Measurements from ENCODE around the gene CACNA1G. TPM values are rescaled to one million over a fixed set of nuclear protein-coding genes. Genes with fewer than 3 reads are reported as not detected.

CACNA1G gene
- total and polyA plus RNA-seq, 9 of the 15 experiments (the other 6 are each of a cell fraction or from before 2014, with no cell fraction given) = 0.01 TPM; not detected in 8

DNA sequence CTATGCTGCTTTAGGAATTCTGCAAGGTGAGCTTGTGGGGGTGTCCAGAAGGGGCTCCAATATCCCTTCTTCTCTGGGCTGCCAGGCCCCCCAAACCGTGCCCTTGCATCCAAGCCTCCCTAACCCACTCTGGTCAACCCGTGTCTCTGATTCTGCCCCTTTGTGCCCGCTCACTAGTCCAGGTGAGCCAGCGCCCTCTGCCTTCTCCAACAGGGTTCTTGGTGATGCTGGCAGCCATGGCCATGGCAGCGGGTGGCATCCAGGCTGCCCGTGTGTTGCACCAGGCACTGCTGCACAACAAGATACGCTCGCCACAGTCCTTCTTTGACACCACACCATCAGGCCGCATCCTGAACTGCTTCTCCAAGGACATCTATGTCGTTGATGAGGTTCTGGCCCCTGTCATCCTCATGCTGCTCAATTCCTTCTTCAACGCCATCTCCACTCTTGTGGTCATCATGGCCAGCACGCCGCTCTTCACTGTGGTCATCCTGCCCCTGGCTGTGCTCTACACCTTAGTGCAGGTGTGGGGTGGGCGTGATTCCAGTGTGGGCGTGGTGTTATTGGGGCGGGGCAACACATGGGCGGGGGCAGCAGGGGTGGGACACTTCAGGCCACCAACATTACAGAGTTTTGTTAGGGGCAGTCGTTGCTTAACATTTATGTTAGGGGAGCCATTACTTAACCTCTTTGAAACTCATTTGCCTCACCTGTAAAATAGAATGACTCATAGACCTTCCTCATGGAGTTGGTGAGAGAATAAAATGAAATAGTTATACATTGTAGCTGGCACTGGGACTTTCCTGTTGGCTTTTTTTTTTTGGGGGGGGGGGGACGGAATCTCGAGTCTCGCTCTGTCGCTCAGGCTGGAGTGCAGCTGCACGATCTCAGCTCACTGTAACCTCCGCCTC lies 115.8 kb downstream of the CACNA1G start (continued):
- TF ChIP-seq, protein P1, sequence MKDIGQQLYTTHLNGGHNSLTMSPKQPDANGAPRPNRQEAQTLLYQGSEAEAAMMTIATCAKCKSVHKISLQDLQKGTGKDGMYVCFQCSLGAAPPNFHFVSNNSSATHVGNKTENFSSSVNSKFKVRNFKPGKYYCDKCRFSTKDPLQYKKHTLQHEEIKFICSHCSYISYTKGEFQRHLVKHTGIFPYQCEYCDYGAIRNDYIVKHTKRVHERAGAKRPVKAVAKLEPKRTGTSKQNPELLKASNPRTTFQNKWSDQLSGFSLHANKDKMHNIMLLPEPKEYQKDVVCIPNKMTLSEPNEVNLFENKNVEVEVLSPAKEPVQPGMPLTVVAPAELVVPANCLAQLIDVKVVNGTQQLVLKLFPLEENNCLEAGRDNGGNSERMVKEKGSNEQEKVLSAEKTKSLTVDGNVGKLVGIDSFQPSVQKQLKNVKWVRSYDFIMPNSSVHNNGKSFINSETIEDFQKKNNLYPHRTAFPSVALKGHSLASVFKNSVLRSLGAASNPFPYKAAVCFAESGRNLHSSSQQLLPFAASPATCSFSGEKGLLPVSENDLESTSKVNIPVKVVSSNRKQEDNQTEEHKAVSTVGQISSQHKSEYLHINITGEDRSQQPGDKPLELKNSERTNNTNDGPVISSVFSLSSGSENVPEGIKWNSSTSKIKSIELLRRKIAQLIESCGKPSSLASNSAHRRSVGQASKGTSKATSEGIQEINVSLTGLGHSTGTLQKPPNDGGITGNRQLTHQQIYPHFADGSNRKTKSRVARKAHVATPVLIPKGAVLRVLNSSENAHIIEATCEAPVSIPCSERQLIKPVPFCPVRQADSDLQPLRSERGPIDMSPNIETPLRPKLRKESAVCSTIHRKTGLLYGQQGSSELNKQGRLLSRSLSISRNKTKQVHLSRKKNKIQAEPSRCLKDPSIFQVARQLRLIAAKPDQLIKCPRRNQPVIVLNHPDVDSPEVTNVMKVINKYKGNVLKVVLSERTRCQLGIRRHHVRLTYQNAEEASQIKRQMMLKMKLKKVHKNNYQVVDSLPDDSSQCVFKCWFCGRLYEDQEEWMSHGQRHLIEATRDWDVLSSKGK (CRISPR knock-in tag; IDR thresholded peaks at IDR 0.05) = no peak
- no peak for TF ChIP-seq ZNF175 (CRISPR knock-in tag; IDR thresholded peaks at IDR 0.05; ENCODE audit: low read depth)

Other genes with a start within 250 kb of the CACNA1G start
Only the 7 nearest of the 14 such genes appear.
- gene ACSF2, start 134.5 kb upstream of the CACNA1G start, total RNA-seq (2014; rRNA removed) = 3.1 and 5.0 TPM in 2 replicates
- gene ACSF2, start 134.5 kb upstream of the CACNA1G start, total RNA-seq (2014; rRNA removed; fragmentation: Illumina TruSeq; extraction: Trizol) = 2.3 and 2.9 TPM in 2 replicates
- gene ACSF2, start 134.5 kb upstream of the CACNA1G start, total RNA-seq (2015; rRNA removed; fragmentation: Illumina TruSeq; extraction: Trizol) = 4.1 and 4.4 TPM in 2 replicates
- gene ACSF2, start 134.5 kb upstream of the CACNA1G start, total RNA-seq (2021) = 6.1 and 6.2 TPM in 2 replicates
- gene ACSF2, start 134.5 kb upstream of the CACNA1G start, polyA plus RNA-seq (2011; rRNA removed) = 3.5 and 11.4 TPM in 2 replicates
- gene ACSF2, start 134.5 kb upstream of the CACNA1G start, polyA plus RNA-seq (2014; fragmentation: Illumina TruSeq; extraction: Trizol) = 3.0 and 5.4 TPM in 2 replicates
- 1 to 10 TPM in 1 of 2 experiments, under 1 TPM in 1; 0.89 to 1.5 TPM for gene ACSF2, start 134.5 kb upstream of the CACNA1G start, polyA plus RNA-seq (2014; fragmentation: Nextera tagmentation; extraction: Ambion mirVana)
- gene ACSF2, start 134.5 kb upstream of the CACNA1G start, polyA plus RNA-seq (2014; rRNA removed) = 4.9 and 7.2 TPM in 2 replicates
- gene CHAD, start 91.8 kb upstream of the CACNA1G start, total RNA-seq (2014; rRNA removed) = not detected in 2 replicates
- not detected in 2 replicates for gene CHAD, start 91.8 kb upstream of the CACNA1G start, total RNA-seq (2014; rRNA removed; fragmentation: Illumina TruSeq; extraction: Trizol)
- gene CHAD, start 91.8 kb upstream of the CACNA1G start, total RNA-seq (2015; rRNA removed; fragmentation: Illumina TruSeq; extraction: Trizol) = not detected in 2 replicates
- not detected in 2 replicates for gene CHAD, start 91.8 kb upstream of the CACNA1G start, total RNA-seq (2021)
- gene CHAD, start 91.8 kb upstream of the CACNA1G start, polyA plus RNA-seq (2011; rRNA removed) = not detected in 2 replicates
- not detected in 2 replicates for gene CHAD, start 91.8 kb upstream of the CACNA1G start, polyA plus RNA-seq (2014; fragmentation: Illumina TruSeq; extraction: Trizol)
- not detected for gene CHAD, start 91.8 kb upstream of the CACNA1G start, polyA plus RNA-seq (2014; fragmentation: Nextera tagmentation; extraction: Ambion mirVana)
- gene CHAD, start 91.8 kb upstream of the CACNA1G start, polyA plus RNA-seq (2014; rRNA removed) = not detected in 2 replicates
- 27.3 and 39.7 TPM in 2 replicates for gene RSAD1, start 81.9 kb upstream of the CACNA1G start, total RNA-seq (2014; rRNA removed)
- gene RSAD1, start 81.9 kb upstream of the CACNA1G start, total RNA-seq (2014; rRNA removed; fragmentation: Illumina TruSeq; extraction: Trizol) = 24.5 and 26.8 TPM in 2 replicates
- gene RSAD1, start 81.9 kb upstream of the CACNA1G start, total RNA-seq (2015; rRNA removed; fragmentation: Illumina TruSeq; extraction: Trizol) = 25.9 and 26.2 TPM in 2 replicates
- gene RSAD1, start 81.9 kb upstream of the CACNA1G start, total RNA-seq (2021) = 41.9 and 44.0 TPM in 2 replicates
- 37.3 and 40.0 TPM in 2 replicates for gene RSAD1, start 81.9 kb upstream of the CACNA1G start, polyA plus RNA-seq (2011; rRNA removed)
- gene RSAD1, start 81.9 kb upstream of the CACNA1G start, polyA plus RNA-seq (2014; fragmentation: Illumina TruSeq; extraction: Trizol) = 23.1 and 24.9 TPM in 2 replicates
- gene RSAD1, start 81.9 kb upstream of the CACNA1G start, polyA plus RNA-seq (2014; fragmentation: Nextera tagmentation; extraction: Ambion mirVana) = 1 to 10 TPM; 4.5 to 5.2 TPM
- gene RSAD1, start 81.9 kb upstream of the CACNA1G start, polyA plus RNA-seq (2014; rRNA removed) = 42.5 and 44.8 TPM in 2 replicates
- not detected in 2 replicates for gene MYCBPAP, start 52.3 kb upstream of the CACNA1G start, total RNA-seq (2014; rRNA removed)
- gene MYCBPAP, start 52.3 kb upstream of the CACNA1G start, total RNA-seq (2014; rRNA removed; fragmentation: Illumina TruSeq; extraction: Trizol) = not detected in 2 replicates
- gene MYCBPAP, start 52.3 kb upstream of the CACNA1G start, total RNA-seq (2015; rRNA removed; fragmentation: Illumina TruSeq; extraction: Trizol) = not detected in 2 replicates
- gene MYCBPAP, start 52.3 kb upstream of the CACNA1G start, total RNA-seq (2021) = not detected in 2 replicates
- gene MYCBPAP, start 52.3 kb upstream of the CACNA1G start, polyA plus RNA-seq (2011; rRNA removed) = not detected in 2 replicates
- gene MYCBPAP, start 52.3 kb upstream of the CACNA1G start, polyA plus RNA-seq (2014; fragmentation: Illumina TruSeq; extraction: Trizol) = not detected in 2 replicates
- not detected for gene MYCBPAP, start 52.3 kb upstream of the CACNA1G start, polyA plus RNA-seq (2014; fragmentation: Nextera tagmentation; extraction: Ambion mirVana)
- not detected in 2 replicates for gene MYCBPAP, start 52.3 kb upstream of the CACNA1G start, polyA plus RNA-seq (2014; rRNA removed)
- gene EPN3, start 28.0 kb upstream of the CACNA1G start, total RNA-seq (2014; rRNA removed) = not detected in 2 replicates
- gene EPN3, start 28.0 kb upstream of the CACNA1G start, total RNA-seq (2014; rRNA removed; fragmentation: Illumina TruSeq; extraction: Trizol) = not detected in 2 replicates
- not detected in 2 replicates for gene EPN3, start 28.0 kb upstream of the CACNA1G start, total RNA-seq (2015; rRNA removed; fragmentation: Illumina TruSeq; extraction: Trizol)
- gene EPN3, start 28.0 kb upstream of the CACNA1G start, total RNA-seq (2021) = 0.16 TPM in 2 replicates
- gene EPN3, start 28.0 kb upstream of the CACNA1G start, polyA plus RNA-seq (2011; rRNA removed) = not detected in 2 replicates
- not detected in 2 replicates for gene EPN3, start 28.0 kb upstream of the CACNA1G start, polyA plus RNA-seq (2014; fragmentation: Illumina TruSeq; extraction: Trizol)
- gene EPN3, start 28.0 kb upstream of the CACNA1G start, polyA plus RNA-seq (2014; fragmentation: Nextera tagmentation; extraction: Ambion mirVana) = not detected
- not detected in 2 replicates for gene EPN3, start 28.0 kb upstream of the CACNA1G start, polyA plus RNA-seq (2014; rRNA removed)
- gene SPATA20, start 13.5 kb upstream of the CACNA1G start, total RNA-seq (2014; rRNA removed) = 1.0 and 2.6 TPM in 2 replicates
- 0.67 and 0.80 TPM in 2 replicates for gene SPATA20, start 13.5 kb upstream of the CACNA1G start, total RNA-seq (2014; rRNA removed; fragmentation: Illumina TruSeq; extraction: Trizol)
- 1.8 and 2.1 TPM in 2 replicates for gene SPATA20, start 13.5 kb upstream of the CACNA1G start, total RNA-seq (2015; rRNA removed; fragmentation: Illumina TruSeq; extraction: Trizol)
- 2.5 and 3.2 TPM in 2 replicates for gene SPATA20, start 13.5 kb upstream of the CACNA1G start, total RNA-seq (2021)
- 1.5 and 5.8 TPM in 2 replicates for gene SPATA20, start 13.5 kb upstream of the CACNA1G start, polyA plus RNA-seq (2011; rRNA removed)
- 1.3 and 2.1 TPM in 2 replicates for gene SPATA20, start 13.5 kb upstream of the CACNA1G start, polyA plus RNA-seq (2014; fragmentation: Illumina TruSeq; extraction: Trizol)
- gene SPATA20, start 13.5 kb upstream of the CACNA1G start, polyA plus RNA-seq (2014; fragmentation: Nextera tagmentation; extraction: Ambion mirVana) = under 1 TPM; 0.08 to 0.13 TPM
- gene SPATA20, start 13.5 kb upstream of the CACNA1G start, polyA plus RNA-seq (2014; rRNA removed) = 3.7 and 4.0 TPM in 2 replicates
- not detected in 2 replicates for gene ABCC3, start 74.2 kb downstream of the CACNA1G start, total RNA-seq (2014; rRNA removed)
- not detected in 2 replicates for gene ABCC3, start 74.2 kb downstream of the CACNA1G start, total RNA-seq (2014; rRNA removed; fragmentation: Illumina TruSeq; extraction: Trizol)
- gene ABCC3, start 74.2 kb downstream of the CACNA1G start, total RNA-seq (2015; rRNA removed; fragmentation: Illumina TruSeq; extraction: Trizol) = not detected in 2 replicates
- gene ABCC3, start 74.2 kb downstream of the CACNA1G start, total RNA-seq (2021) = 0.34 and 1.6 TPM in 2 replicates
- 0.78 and 0.93 TPM in 2 replicates for gene ABCC3, start 74.2 kb downstream of the CACNA1G start, polyA plus RNA-seq (2011; rRNA removed)
- gene ABCC3, start 74.2 kb downstream of the CACNA1G start, polyA plus RNA-seq (2014; fragmentation: Illumina TruSeq; extraction: Trizol) = not detected in 2 replicates
- under 1 TPM in 1 of 2 experiments, not detected in 1; 0.03 TPM for gene ABCC3, start 74.2 kb downstream of the CACNA1G start, polyA plus RNA-seq (2014; fragmentation: Nextera tagmentation; extraction: Ambion mirVana)
- 0.07 TPM in 1 of 2 replicates, not detected in the other for gene ABCC3, start 74.2 kb downstream of the CACNA1G start, polyA plus RNA-seq (2014; rRNA removed)